ENCODE data around the gene MYH9. TPM values are rescaled to one million over a fixed set of nuclear protein-coding genes. Genes with fewer than 3 reads are reported as not detected.
"Not testable (repeated sequence)": the region's sequence is repeated elsewhere in the genome, so short reads cannot be mapped to it uniquely, and the experiment has no call there.

MYH9 gene
- total RNA-seq, 2 donors from 2014 or later: 294 to 323 TPM

- intact Hi-C loops (cut with DNase I): no loop called here
Observed at GRCh38 chr22:36267058-36267457, 120.7 kb downstream of the MYH9 start.

GRCh38 chr22:36263886-36264664 lies 123.7 kb downstream of the MYH9 start:
- H3K27me3 ChIP-seq; H3K36me3 ChIP-seq (replicated peaks in 1 of 2; ENCODE audit: insufficient read depth in 1 of 2, low read depth in 2 of 2); DNase-seq; H3K4me3 ChIP-seq; H3K9me3 ChIP-seq; intact Hi-C loops (cut with DNase I); H3K27ac ChIP-seq; H3K4me1 ChIP-seq; ATAC-seq: not testable (repeated sequence)
- 77 to 82% methylated on average over 5 to 7 of the region's 7 CpGs for WGBS, 2 donors

More at GRCh38 chr22:36267058-36267457, 120.7 kb downstream of the MYH9 start:
- Histone ChIP-seq H3K4me1 (no peaks in the 10 kb centered on the region), H3K27ac (no peak overlapping the region), H3K9me3 (no peaks in the 10 kb centered on the region), H3K27me3 (no peaks in the 10 kb centered on the region), H3K4me3 (no peak overlapping the region), H3K36me3 (replicated peaks in 1 of 2; ENCODE audit: insufficient read depth in 1 of 2, low read depth in 2 of 2) (no peaks in the 10 kb centered on the region)
- TF ChIP-seq POLR2A (IDR thresholded peaks at IDR 0.05): no peak
- no peak for TF ChIP-seq CTCF (IDR thresholded peaks at IDR 0.05)
- no peak for ATAC-seq
- WGBS, 2 donors: 82 to 91% methylated on average over 4 of the region's 4 CpGs
- DNase-seq: no peak

GRCh38 chr22:36263216-36263673 lies 124.5 kb downstream of the MYH9 start:
- H3K4me1 ChIP-seq; intact Hi-C loops (cut with DNase I); H3K36me3 ChIP-seq (replicated peaks in 1 of 2; ENCODE audit: insufficient read depth in 1 of 2, low read depth in 2 of 2); H3K9me3 ChIP-seq; DNase-seq; H3K27ac ChIP-seq; H3K27me3 ChIP-seq; H3K4me3 ChIP-seq; ATAC-seq: not testable (repeated sequence)
- 44 to 54% methylated on average over 5 of the region's 5 CpGs for WGBS, 2 donors

GRCh38 chr22:36262307-36262706 lies 125.5 kb downstream of the MYH9 start:
- ATAC-seq; H3K27ac ChIP-seq; H3K4me3 ChIP-seq; DNase-seq; H3K4me1 ChIP-seq; H3K9me3 ChIP-seq; H3K27me3 ChIP-seq; intact Hi-C loops (cut with DNase I); H3K36me3 ChIP-seq (replicated peaks in 1 of 2; ENCODE audit: insufficient read depth in 1 of 2, low read depth in 2 of 2): not testable (repeated sequence)
- 95 to 100% methylated on average over 2 to 3 of the region's 3 CpGs for WGBS, 2 donors

GRCh38 chr22:36261675-36262074 lies 126.1 kb downstream of the MYH9 start:
- DNase-seq; H3K36me3 ChIP-seq (replicated peaks in 1 of 2; ENCODE audit: insufficient read depth in 1 of 2, low read depth in 2 of 2); H3K27ac ChIP-seq; H3K27me3 ChIP-seq; ATAC-seq; H3K9me3 ChIP-seq; H3K4me3 ChIP-seq; intact Hi-C loops (cut with DNase I); H3K4me1 ChIP-seq: not testable (repeated sequence)
- 60 to 63% methylated on average over 6 of the region's 6 CpGs for WGBS, 2 donors

- DNase-seq (no peak), ATAC-seq (no peak)
- Histone ChIP-seq H3K4me1 (no peaks in the 10 kb centered on the region), H3K36me3 (replicated peaks in 1 of 2; ENCODE audit: insufficient read depth in 1 of 2, low read depth in 2 of 2) (no peaks in the 10 kb centered on the region), H3K27ac (no peak overlapping the region), H3K4me3 (no peak overlapping the region), H3K27me3 (no peaks in the 10 kb centered on the region), H3K9me3 (no peaks in the 10 kb centered on the region)
- WGBS, 2 donors: 65 to 69% methylated on average over 14 of the region's 14 CpGs
- intact Hi-C loops (cut with DNase I): no loop called here
- no peak for TF ChIP-seq CTCF (IDR thresholded peaks at IDR 0.05)
- TF ChIP-seq POLR2A (IDR thresholded peaks at IDR 0.05): no peak
Observed at GRCh38 chr22:36259615-36260300, 128.0 kb downstream of the MYH9 start.
